T1000 (cell line): ENCODE results near the gene CARF.

Experiments
- DNase-seq: peaks from one replicate; lab custom pipeline; 2025; ENCODE audit warnings: mixed read lengths; lab: John Stamatoyannopoulos, UW

CARF gene

GRCh38 chr2:203021991-203022390 is 109.9 kb downstream of the CARF start:
- no peak for DNase-seq

- no peak for DNase-seq
These were observed 110.7 kb downstream of the CARF start for GRCh38 chr2:203022751-203023150.

GRCh38 chr2:203025592-203025991 is 113.5 kb downstream of the CARF start:
- DNase-seq: no peak

- no peak for DNase-seq
These were observed 118.5 kb downstream of the CARF start for GRCh38 chr2:203030545-203030944.

GRCh38 chr2:203030991-203031390 is 118.9 kb downstream of the CARF start:
- DNase-seq: no peak

GRCh38 chr2:203033395-203033794 is 121.3 kb downstream of the CARF start:
- DNase-seq: no peak

- no peak for DNase-seq
These were observed 123.9 kb downstream of the CARF start for GRCh38 chr2:203035879-203036470.
